ENCODE data around the gene SLC16A2.
"Not testable (repeated sequence)": the region's sequence is repeated elsewhere in the genome, so short reads cannot be mapped to it uniquely, and the experiment has no call there.

The SLC16A2 gene

GRCh38 chrX:74452199-74452481 is 30.8 kb downstream of the SLC16A2 start:
- H3K4me3 ChIP-seq (ENCODE audit: insufficient read length, low read depth) = no peak overlapping the region
- H3K4me1 ChIP-seq (ENCODE audit: insufficient read depth, insufficient read length) = no peaks in the 10 kb centered on the region
- no peak for TF ChIP-seq ZNF274 (IDR thresholded peaks at IDR 0.05; ENCODE audit: low read depth, low read length)
- TF ChIP-seq SUZ12 (IDR thresholded peaks at IDR 0.05; ENCODE audit: extremely low read depth, insufficient read depth, insufficient read length) = no peak
- TF ChIP-seq YY1 (IDR thresholded peaks at IDR 0.05; ENCODE audit: insufficient read depth, insufficient read length) = no peak
- no peak overlapping the region for H3K9ac ChIP-seq (ENCODE audit: insufficient read length, low read depth)
- H3K36me3 ChIP-seq (ENCODE audit: insufficient read depth, insufficient read length, low read length) = no peaks in the 10 kb centered on the region
- DNase-seq (ENCODE audit: low read depth, low spot score) = no peak
- no peaks in the 10 kb centered on the region for H3K9me3 ChIP-seq (ENCODE audit: insufficient read depth, low read length)
- no peaks in the 10 kb centered on the region for H3K27me3 ChIP-seq (ENCODE audit: insufficient read depth, insufficient read length)

DNA sequence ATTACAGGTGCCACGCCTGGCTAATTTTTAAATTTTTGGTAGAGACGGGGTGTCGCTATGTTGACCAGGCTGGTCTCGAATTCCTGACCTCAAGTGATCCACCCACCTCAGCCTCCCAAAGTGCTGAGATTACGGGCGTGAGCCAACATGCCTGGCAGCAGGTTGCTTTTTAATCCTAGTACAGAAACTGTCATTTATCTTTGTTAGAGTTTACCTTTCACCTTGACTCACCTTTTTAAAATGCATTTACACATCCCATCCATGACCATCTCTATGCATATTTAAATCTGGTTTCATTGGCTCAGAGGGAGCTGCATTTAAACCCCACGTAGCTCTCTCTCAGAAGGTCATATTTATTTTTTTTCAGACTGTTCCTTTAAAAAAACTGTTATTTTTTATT is 31.9 kb downstream of the SLC16A2 start:
- Histone ChIP-seq H3K4me1 (ENCODE audit: insufficient read depth, insufficient read length) (no peaks in the 10 kb centered on the region), H3K36me3 (ENCODE audit: insufficient read depth, insufficient read length, low read length) (no peaks in the 10 kb centered on the region), H3K4me3 (ENCODE audit: insufficient read length, low read depth) (no peak overlapping the region), H3K9ac (ENCODE audit: insufficient read length, low read depth) (no peak overlapping the region), H3K27me3 (ENCODE audit: insufficient read depth, insufficient read length) (no peaks in the 10 kb centered on the region), H3K9me3 (ENCODE audit: insufficient read depth, low read length) (no peaks in the 10 kb centered on the region)
- TF ChIP-seq SUZ12 (IDR thresholded peaks at IDR 0.05; ENCODE audit: extremely low read depth, insufficient read depth, insufficient read length) (no peak), YY1 (IDR thresholded peaks at IDR 0.05; ENCODE audit: insufficient read depth, insufficient read length) (no peak), ZNF274 (IDR thresholded peaks at IDR 0.05; ENCODE audit: low read depth, low read length) (no peak)
- no peak for DNase-seq (ENCODE audit: low read depth, low spot score)

- H3K9ac ChIP-seq (ENCODE audit: insufficient read length, low read depth); H3K4me1 ChIP-seq (ENCODE audit: insufficient read depth, insufficient read length); H3K36me3 ChIP-seq (ENCODE audit: insufficient read depth, insufficient read length, low read length); H3K4me3 ChIP-seq (ENCODE audit: insufficient read length, low read depth); DNase-seq (ENCODE audit: low read depth, low spot score); H3K27me3 ChIP-seq (ENCODE audit: insufficient read depth, insufficient read length); H3K9me3 ChIP-seq (ENCODE audit: insufficient read depth, low read length): not testable (repeated sequence)
Measured at GRCh38 chrX:74454233-74454632, 32.9 kb downstream of the SLC16A2 start.

GRCh38 chrX:74458736-74459135 is 37.4 kb downstream of the SLC16A2 start:
- H3K27me3 ChIP-seq (ENCODE audit: insufficient read depth, insufficient read length) = no peaks in the 10 kb centered on the region
- H3K9me3 ChIP-seq (ENCODE audit: insufficient read depth, low read length) = no peaks in the 10 kb centered on the region
- peaks cover 4% of the 10 kb centered on the region for H3K4me1 ChIP-seq (ENCODE audit: insufficient read depth, insufficient read length)
- TF ChIP-seq SUZ12 (IDR thresholded peaks at IDR 0.05; ENCODE audit: extremely low read depth, insufficient read depth, insufficient read length) (no peak), ZNF274 (IDR thresholded peaks at IDR 0.05; ENCODE audit: low read depth, low read length) (no peak), YY1 (IDR thresholded peaks at IDR 0.05; ENCODE audit: insufficient read depth, insufficient read length) (no peak)
- H3K9ac ChIP-seq (ENCODE audit: insufficient read length, low read depth) = no peak overlapping the region
- DNase-seq (ENCODE audit: low read depth, low spot score) = no peak
- H3K36me3 ChIP-seq (ENCODE audit: insufficient read depth, insufficient read length, low read length) = peaks cover 2% of the 10 kb centered on the region
- H3K4me3 ChIP-seq (ENCODE audit: insufficient read length, low read depth) = no peak overlapping the region

- TF ChIP-seq YY1 (IDR thresholded peaks at IDR 0.05; ENCODE audit: insufficient read depth, insufficient read length) = no peak
- TF ChIP-seq SUZ12 (IDR thresholded peaks at IDR 0.05; ENCODE audit: extremely low read depth, insufficient read depth, insufficient read length) = no peak
- H3K9me3 ChIP-seq (ENCODE audit: insufficient read depth, low read length) = no peaks in the 10 kb centered on the region
- H3K9ac ChIP-seq (ENCODE audit: insufficient read length, low read depth) = no peak overlapping the region
Measured at GRCh38 chrX:74461384-74461783, 40.1 kb downstream of the SLC16A2 start.

DNA sequence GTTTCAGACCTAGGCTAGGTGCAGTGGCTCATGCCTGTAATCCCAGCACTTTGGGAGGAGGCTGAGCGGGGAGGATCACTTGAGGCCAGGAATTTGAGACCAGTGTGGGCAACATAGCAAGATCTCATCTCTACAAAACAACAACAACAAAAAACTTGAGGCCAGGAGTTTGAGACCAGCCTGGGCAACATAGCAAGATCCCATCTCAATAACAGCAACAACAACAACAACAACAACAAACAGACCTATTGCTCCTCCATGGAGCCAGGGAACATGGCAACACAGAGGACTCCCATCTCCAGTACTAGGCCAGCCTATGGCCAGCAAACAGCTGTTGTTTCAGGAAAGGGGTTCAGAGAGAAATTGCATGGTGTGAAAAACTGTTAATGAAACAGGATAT is 43.4 kb downstream of the SLC16A2 start:
- no peak for DNase-seq (ENCODE audit: low read depth, low spot score)
- no peaks in the 10 kb centered on the region for H3K9me3 ChIP-seq (ENCODE audit: insufficient read depth, low read length)
- no peaks in the 10 kb centered on the region for H3K27me3 ChIP-seq (ENCODE audit: insufficient read depth, insufficient read length)
- H3K4me3 ChIP-seq (ENCODE audit: insufficient read length, low read depth) = no peak overlapping the region
- H3K36me3 ChIP-seq (ENCODE audit: insufficient read depth, insufficient read length, low read length) = peaks cover 2% of the 10 kb centered on the region
- H3K4me1 ChIP-seq (ENCODE audit: insufficient read depth, insufficient read length) = peaks cover 4% of the 10 kb centered on the region
- no peak overlapping the region for H3K9ac ChIP-seq (ENCODE audit: insufficient read length, low read depth)
- no peak for TF ChIP-seq SUZ12 (IDR thresholded peaks at IDR 0.05; ENCODE audit: extremely low read depth, insufficient read depth, insufficient read length)
- no peak for TF ChIP-seq YY1 (IDR thresholded peaks at IDR 0.05; ENCODE audit: insufficient read depth, insufficient read length)
- TF ChIP-seq ZNF274 (IDR thresholded peaks at IDR 0.05; ENCODE audit: low read depth, low read length) = no peak

More at GRCh38 chrX:74461384-74461783, 40.1 kb downstream of the SLC16A2 start:
- peaks cover 4% of the 10 kb centered on the region for H3K4me1 ChIP-seq (ENCODE audit: insufficient read depth, insufficient read length)
- H3K4me3 ChIP-seq (ENCODE audit: insufficient read length, low read depth) = no peak overlapping the region
- H3K36me3 ChIP-seq (ENCODE audit: insufficient read depth, insufficient read length, low read length) = peaks cover 2% of the 10 kb centered on the region
- DNase-seq (ENCODE audit: low read depth, low spot score) = no peak
- no peaks in the 10 kb centered on the region for H3K27me3 ChIP-seq (ENCODE audit: insufficient read depth, insufficient read length)

- Histone ChIP-seq H3K4me1 (ENCODE audit: insufficient read depth, insufficient read length) (peaks cover 4% of the 10 kb centered on the region), H3K36me3 (ENCODE audit: insufficient read depth, insufficient read length, low read length) (no peaks in the 10 kb centered on the region), H3K9ac (ENCODE audit: insufficient read length, low read depth) (no peak overlapping the region), H3K4me3 (ENCODE audit: insufficient read length, low read depth) (no peak overlapping the region), H3K27me3 (ENCODE audit: insufficient read depth, insufficient read length) (no peaks in the 10 kb centered on the region), H3K9me3 (ENCODE audit: insufficient read depth, low read length) (no peaks in the 10 kb centered on the region)
- TF ChIP-seq SUZ12 (IDR thresholded peaks at IDR 0.05; ENCODE audit: extremely low read depth, insufficient read depth, insufficient read length) (no peak), ZNF274 (IDR thresholded peaks at IDR 0.05; ENCODE audit: low read depth, low read length) (no peak), YY1 (IDR thresholded peaks at IDR 0.05; ENCODE audit: insufficient read depth, insufficient read length) (no peak)
- no peak for DNase-seq (ENCODE audit: low read depth, low spot score)
Measured at GRCh38 chrX:74465424-74465823, 44.1 kb downstream of the SLC16A2 start.

GRCh38 chrX:74467656-74468055 is 46.4 kb downstream of the SLC16A2 start:
- no peaks in the 10 kb centered on the region for H3K27me3 ChIP-seq (ENCODE audit: insufficient read depth, insufficient read length)
- no peak for TF ChIP-seq ZNF274 (IDR thresholded peaks at IDR 0.05; ENCODE audit: low read depth, low read length)
- no peak for TF ChIP-seq YY1 (IDR thresholded peaks at IDR 0.05; ENCODE audit: insufficient read depth, insufficient read length)
- no peak overlapping the region for H3K9ac ChIP-seq (ENCODE audit: insufficient read length, low read depth)
- DNase-seq (ENCODE audit: low read depth, low spot score) = no peak
- H3K36me3 ChIP-seq (ENCODE audit: insufficient read depth, insufficient read length, low read length) = no peaks in the 10 kb centered on the region
- H3K4me1 ChIP-seq (ENCODE audit: insufficient read depth, insufficient read length) = no peaks in the 10 kb centered on the region
- no peak overlapping the region for H3K4me3 ChIP-seq (ENCODE audit: insufficient read length, low read depth)
- no peaks in the 10 kb centered on the region for H3K9me3 ChIP-seq (ENCODE audit: insufficient read depth, low read length)

DNA sequence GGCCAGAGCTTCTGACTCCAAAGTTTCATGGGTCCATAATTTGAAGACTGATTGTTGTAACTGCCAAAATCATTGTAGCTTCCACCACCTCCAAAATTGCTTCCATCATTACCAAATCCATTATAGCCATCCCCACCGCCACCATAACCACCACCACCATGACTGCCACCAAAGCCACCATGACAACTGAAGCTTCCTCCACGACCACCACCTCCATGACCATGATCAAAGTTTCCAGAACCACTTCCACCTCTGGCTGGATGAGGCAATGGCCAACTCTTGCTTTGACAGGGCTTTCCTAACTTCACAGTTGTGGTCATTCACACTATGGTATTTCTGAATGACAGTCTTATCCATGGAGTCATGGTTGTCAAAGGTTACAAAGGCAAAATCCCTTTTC is 51.8 kb downstream of the SLC16A2 start:
- H3K36me3 ChIP-seq (ENCODE audit: insufficient read depth, insufficient read length, low read length); H3K9me3 ChIP-seq (ENCODE audit: insufficient read depth, low read length); H3K4me1 ChIP-seq (ENCODE audit: insufficient read depth, insufficient read length); H3K4me3 ChIP-seq (ENCODE audit: insufficient read length, low read depth); H3K9ac ChIP-seq (ENCODE audit: insufficient read length, low read depth); DNase-seq (ENCODE audit: low read depth, low spot score); H3K27me3 ChIP-seq (ENCODE audit: insufficient read depth, insufficient read length): not testable (repeated sequence)
